ENCODE results near the gene FAM83D. TPM values are rescaled to one million over a fixed set of nuclear protein-coding genes. Genes with fewer than 3 reads are reported as not detected.

Gene FAM83D, protein sequence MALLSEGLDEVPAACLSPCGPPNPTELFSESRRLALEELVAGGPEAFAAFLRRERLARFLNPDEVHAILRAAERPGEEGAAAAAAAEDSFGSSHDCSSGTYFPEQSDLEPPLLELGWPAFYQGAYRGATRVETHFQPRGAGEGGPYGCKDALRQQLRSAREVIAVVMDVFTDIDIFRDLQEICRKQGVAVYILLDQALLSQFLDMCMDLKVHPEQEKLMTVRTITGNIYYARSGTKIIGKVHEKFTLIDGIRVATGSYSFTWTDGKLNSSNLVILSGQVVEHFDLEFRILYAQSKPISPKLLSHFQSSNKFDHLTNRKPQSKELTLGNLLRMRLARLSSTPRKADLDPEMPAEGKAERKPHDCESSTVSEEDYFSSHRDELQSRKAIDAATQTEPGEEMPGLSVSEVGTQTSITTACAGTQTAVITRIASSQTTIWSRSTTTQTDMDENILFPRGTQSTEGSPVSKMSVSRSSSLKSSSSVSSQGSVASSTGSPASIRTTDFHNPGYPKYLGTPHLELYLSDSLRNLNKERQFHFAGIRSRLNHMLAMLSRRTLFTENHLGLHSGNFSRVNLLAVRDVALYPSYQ
- polyA plus RNA-seq = 7.8 TPM
- long read RNA-seq, donor 1, partial matches to known transcripts = 0 of 1 reads
- long read RNA-seq, donor 1, other reads (novel, unspliced or antisense) = 0 of 1 reads
- long read RNA-seq, donor 2, partial matches to known transcripts = 0 of 3 reads
- long read RNA-seq, donor 2, other reads (novel, unspliced or antisense) = 0 of 3 reads
- long read RNA-seq, donor 3, transcript FAM83D-201 (4 exons, 2,475 nt) = major isoform, 6 of 6 reads
- long read RNA-seq, donor 3, partial matches to known transcripts = 0 of 6 reads
- long read RNA-seq, donor 3, other reads (novel, unspliced or antisense) = 0 of 6 reads
- long read RNA-seq, donor 4 = 0 reads
- long read RNA-seq, donor 5 = 0 reads
- long read RNA-seq, donor 6, partial matches to known transcripts = 0 of 1 reads
- long read RNA-seq, donor 6, other reads (novel, unspliced or antisense) = 0 of 1 reads
- long read RNA-seq, donor 7, partial matches to known transcripts = 0 of 1 reads
- long read RNA-seq, donor 7, other reads (novel, unspliced or antisense) = 0 of 1 reads
- long read RNA-seq, donor 8, transcript FAM83D-201 (4 exons, 2,475 nt) = major isoform, 6 of 6 reads
- long read RNA-seq, donor 8, partial matches to known transcripts = 0 of 6 reads
- long read RNA-seq, donor 8, other reads (novel, unspliced or antisense) = 0 of 6 reads
- long read RNA-seq, donor 9, partial matches to known transcripts = 0 of 4 reads
- long read RNA-seq, donor 9, other reads (novel, unspliced or antisense) = 0 of 4 reads
- long read RNA-seq, donor 10, partial matches to known transcripts = 0 of 3 reads
- long read RNA-seq, donor 10, other reads (novel, unspliced or antisense) = 0 of 3 reads
- long read RNA-seq, donor 11, partial matches to known transcripts = 0 of 3 reads
- long read RNA-seq, donor 11, other reads (novel, unspliced or antisense) = 0 of 3 reads

- Histone ChIP-seq H3K9me3 (ENCODE audit: control insufficient read depth, low read depth, low read length) (no peaks in the 10 kb centered on the region), H3K27ac (ENCODE audit: low read length) (no peak within 1 kb of the TSS), H3K36me3 (ENCODE audit: control insufficient read depth, insufficient read depth, low read length) (no peaks in the 10 kb centered on the region), H3K4me3 (ENCODE audit: low read length) (peak within 1 kb of the TSS; percentile 61), H3K4me1 (ENCODE audit: control insufficient read depth, insufficient read depth, low read length) (peaks cover 7% of the 10 kb centered on the region), H3K27me3 (ENCODE audit: control insufficient read depth, insufficient read depth, low read length) (no peaks in the 10 kb centered on the region)
- peak; percentile 98 for DNase-seq
- whole genome bisulfite sequencing (ENCODE audit: insufficient coverage, low lambda C conversion rate) = no CpG with 5 or more reads among the region's 95 CpGs
Measured at GRCh38 chr20:38926142-38926933, at the start of gene FAM83D. Gene FAM83D (plus strand): TSS chr20:38926417. CDS start chr20:38926443, 26 bp downstream.

GRCh38 chr20:38877483-38877882 is 48.7 kb upstream of the FAM83D start:
- H3K9me3 ChIP-seq (ENCODE audit: control insufficient read depth, low read depth, low read length) = no peaks in the 10 kb centered on the region
- H3K4me3 ChIP-seq (ENCODE audit: low read length) = no peak overlapping the region
- H3K36me3 ChIP-seq (ENCODE audit: control insufficient read depth, insufficient read depth, low read length) = no peaks in the 10 kb centered on the region
- H3K27ac ChIP-seq (ENCODE audit: low read length) = no peak overlapping the region
- H3K4me1 ChIP-seq (ENCODE audit: control insufficient read depth, insufficient read depth, low read length) = no peaks in the 10 kb centered on the region
- peaks cover 9% of the 10 kb centered on the region for H3K27me3 ChIP-seq (ENCODE audit: control insufficient read depth, insufficient read depth, low read length)
- DNase-seq = no peak
- 94% methylated on average over 4 of the region's 6 CpGs for WGBS (ENCODE audit: insufficient coverage, low lambda C conversion rate)

DNA sequence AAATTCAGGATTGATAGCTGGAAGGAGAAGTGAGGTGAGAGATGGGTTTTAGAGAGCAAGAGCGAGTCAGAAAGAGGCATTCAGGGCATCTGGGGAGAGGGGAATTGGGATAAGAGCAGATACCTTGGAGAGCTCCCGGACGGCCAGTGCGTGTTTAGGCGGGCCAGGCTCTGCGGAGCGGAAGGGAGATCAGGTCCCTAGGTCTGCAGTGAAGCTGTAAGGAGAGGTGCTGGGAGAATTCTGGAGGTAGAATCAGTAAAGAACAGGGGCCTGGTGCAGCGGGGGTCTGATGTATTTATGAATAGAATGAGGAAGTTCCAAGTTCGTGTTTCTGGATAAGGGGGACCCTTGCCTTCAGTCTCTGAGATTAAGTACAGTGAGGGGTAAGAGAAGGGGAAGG is 47.4 kb upstream of the FAM83D start:
- peaks cover 9% of the 10 kb centered on the region for H3K27me3 ChIP-seq (ENCODE audit: control insufficient read depth, insufficient read depth, low read length)
- H3K4me1 ChIP-seq (ENCODE audit: control insufficient read depth, insufficient read depth, low read length) = no peaks in the 10 kb centered on the region
- DNase-seq = no peak
- H3K9me3 ChIP-seq (ENCODE audit: control insufficient read depth, low read depth, low read length) = no peaks in the 10 kb centered on the region
- H3K27ac ChIP-seq (ENCODE audit: low read length) = no peak overlapping the region
- 0% methylated on average over 1 of the region's 9 CpGs for WGBS (ENCODE audit: insufficient coverage, low lambda C conversion rate)
- H3K4me3 ChIP-seq (ENCODE audit: low read length) = no peak overlapping the region
- no peaks in the 10 kb centered on the region for H3K36me3 ChIP-seq (ENCODE audit: control insufficient read depth, insufficient read depth, low read length)

GRCh38 chr20:38880952-38881735 is 45.1 kb upstream of the FAM83D start:
- Histone ChIP-seq H3K27ac (ENCODE audit: low read length) (no peak overlapping the region), H3K36me3 (ENCODE audit: control insufficient read depth, insufficient read depth, low read length) (no peaks in the 10 kb centered on the region), H3K27me3 (ENCODE audit: control insufficient read depth, insufficient read depth, low read length) (peaks cover 9% of the 10 kb centered on the region), H3K9me3 (ENCODE audit: control insufficient read depth, low read depth, low read length) (no peaks in the 10 kb centered on the region), H3K4me3 (ENCODE audit: low read length) (no peak overlapping the region), H3K4me1 (ENCODE audit: control insufficient read depth, insufficient read depth, low read length) (no peaks in the 10 kb centered on the region)
- WGBS (ENCODE audit: insufficient coverage, low lambda C conversion rate) = no CpG with 5 or more reads among the region's 14 CpGs
- DNase-seq = no peak

GRCh38 chr20:38881806-38882440 is 44.3 kb upstream of the FAM83D start:
- H3K4me1 ChIP-seq (ENCODE audit: control insufficient read depth, insufficient read depth, low read length) = no peaks in the 10 kb centered on the region
- H3K27me3 ChIP-seq (ENCODE audit: control insufficient read depth, insufficient read depth, low read length) = peaks cover 9% of the 10 kb centered on the region
- 82% methylated on average over 2 of the region's 4 CpGs for WGBS (ENCODE audit: insufficient coverage, low lambda C conversion rate)
- no peak for DNase-seq
- H3K36me3 ChIP-seq (ENCODE audit: control insufficient read depth, insufficient read depth, low read length) = no peaks in the 10 kb centered on the region
- no peaks in the 10 kb centered on the region for H3K9me3 ChIP-seq (ENCODE audit: control insufficient read depth, low read depth, low read length)
- no peak overlapping the region for H3K4me3 ChIP-seq (ENCODE audit: low read length)
- H3K27ac ChIP-seq (ENCODE audit: low read length) = no peak overlapping the region

GRCh38 chr20:38882600-38882999 is 43.6 kb upstream of the FAM83D start:
- no peak for DNase-seq
- no CpG with 5 or more reads among the region's 2 CpGs for WGBS (ENCODE audit: insufficient coverage, low lambda C conversion rate)
- H3K4me3 ChIP-seq (ENCODE audit: low read length) = no peak overlapping the region
- no peaks in the 10 kb centered on the region for H3K36me3 ChIP-seq (ENCODE audit: control insufficient read depth, insufficient read depth, low read length)
- no peaks in the 10 kb centered on the region for H3K4me1 ChIP-seq (ENCODE audit: control insufficient read depth, insufficient read depth, low read length)
- H3K27ac ChIP-seq (ENCODE audit: low read length) = no peak overlapping the region
- no peaks in the 10 kb centered on the region for H3K9me3 ChIP-seq (ENCODE audit: control insufficient read depth, low read depth, low read length)
- H3K27me3 ChIP-seq (ENCODE audit: control insufficient read depth, insufficient read depth, low read length) = peaks cover 9% of the 10 kb centered on the region

DNA sequence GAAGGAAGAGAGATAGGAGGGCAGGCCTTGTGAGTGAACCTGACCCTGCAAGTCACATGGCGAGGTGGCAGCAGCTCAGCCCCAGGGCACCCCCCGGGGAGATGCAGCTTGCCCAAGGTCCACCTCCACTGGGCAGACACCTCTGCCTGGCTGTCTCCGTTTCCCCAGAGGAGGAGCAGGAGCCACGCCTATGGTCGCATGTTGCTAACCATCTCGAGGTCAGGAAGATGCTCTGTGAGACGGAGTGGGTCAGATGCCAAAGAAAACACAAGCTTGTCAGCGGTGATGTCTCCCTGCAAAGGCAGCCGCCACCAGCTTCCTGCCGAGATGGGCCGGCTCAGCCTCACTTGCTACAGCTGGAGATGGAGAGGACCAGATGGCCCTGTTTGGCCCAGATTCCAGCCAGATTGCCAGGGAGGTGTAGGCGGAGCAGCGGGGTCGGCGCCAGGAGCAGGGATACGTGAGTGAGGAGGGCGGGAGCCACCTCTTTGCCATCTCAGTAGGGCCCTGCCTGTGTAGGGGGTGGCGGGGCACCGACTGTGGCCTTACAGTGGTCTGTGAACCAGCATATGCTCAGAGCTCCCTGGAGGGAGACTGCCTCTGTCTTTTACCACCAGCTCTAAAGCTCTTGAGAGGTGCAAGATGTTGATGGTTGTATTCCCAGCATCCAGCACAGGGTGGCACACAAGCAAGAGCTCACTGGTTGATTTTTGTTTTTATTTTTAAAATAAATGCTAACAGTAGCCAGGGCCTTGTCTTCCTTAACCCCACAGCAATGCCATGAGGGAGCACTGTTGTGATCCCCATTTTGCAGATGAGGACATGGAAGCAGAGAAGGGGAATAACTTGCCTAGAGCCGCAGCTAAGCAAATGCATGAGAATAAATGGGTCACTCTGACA is 42.9 kb upstream of the FAM83D start:
- H3K9me3 ChIP-seq (ENCODE audit: control insufficient read depth, low read depth, low read length) = no peaks in the 10 kb centered on the region
- H3K27ac ChIP-seq (ENCODE audit: low read length) = no peak overlapping the region
- peaks cover 7% of the 10 kb centered on the region for H3K27me3 ChIP-seq (ENCODE audit: control insufficient read depth, insufficient read depth, low read length)
- DNase-seq = peak; percentile 12 to 15
- H3K4me3 ChIP-seq (ENCODE audit: low read length) = no peak overlapping the region
- H3K36me3 ChIP-seq (ENCODE audit: control insufficient read depth, insufficient read depth, low read length) = no peaks in the 10 kb centered on the region
- no peaks in the 10 kb centered on the region for H3K4me1 ChIP-seq (ENCODE audit: control insufficient read depth, insufficient read depth, low read length)
- no CpG with 5 or more reads among the region's 20 CpGs for WGBS (ENCODE audit: insufficient coverage, low lambda C conversion rate)
